Fibroblast of lung (primary cell): ENCODE measurements around the gene ZDHHC1. TPM values are rescaled to one million over a fixed set of nuclear protein-coding genes. Genes with fewer than 3 reads are reported as not detected.
A peak's percentile ranks its signal among the peaks of the same experiment; 100 is the strongest.

Experiments used
- DNase-seq, 2 donors: peaks; one replicate each; pipeline versions ENCODE4 v3.0.0 to v3.0.0-alpha.2; 2010; ENCODE audit warnings: low read depth in 2 of 2
- H2AFZ ChIP-seq: 2 replicates; pipeline ENCODE4 v1.5.1; 2012; ENCODE audit warnings: low read length, control low read depth, inconsistent platforms
- H3K27ac ChIP-seq: 2 replicates; pipeline ENCODE4 v1.5.1; 2011; ENCODE audit warnings: low read length, control low read depth; ENCODE audit not compliant: insufficient read depth
- H3K27me3 ChIP-seq: 2 replicates; pipeline ENCODE4 v1.5.1; 2011; ENCODE audit warnings: mild to moderate bottlenecking, low read length; ENCODE audit not compliant: control insufficient read depth, insufficient read depth
- H3K36me3 ChIP-seq: 2 replicates; pipeline ENCODE4 v1.5.1; 2011; ENCODE audit warnings: low read length; ENCODE audit not compliant: control insufficient read depth, insufficient read depth
- H3K4me1 ChIP-seq: 2 replicates; pipeline ENCODE4 v1.5.1; 2011; ENCODE audit warnings: low read length; ENCODE audit not compliant: control insufficient read depth, insufficient read depth; ENCODE audit errors: extremely low read depth
- H3K4me2 ChIP-seq: 2 replicates; pipeline ENCODE4 v1.5.1; 2011; ENCODE audit warnings: low read length, control low read depth; ENCODE audit not compliant: insufficient read depth; ENCODE audit errors: extremely low read depth
- H3K4me3 ChIP-seq, 4 experiments: fragments of 200-600 bp in 1 of 4; sonication (generic) in 1 of 4; replicated peaks in 1 of 4; 2 replicates each; pipeline ENCODE4 v1.5.1; 2011 to 2016; ENCODE audit warnings: low read length in 4 of 4, low read depth in 3 of 4, mild to moderate bottlenecking in 3 of 4, control low read depth in 2 of 4, inconsistent platforms in 1 of 4, mixed read lengths in 1 of 4; ENCODE audit not compliant: insufficient read depth in 1 of 4; ENCODE audit errors: control extremely low read depth in 1 of 4
- H3K79me2 ChIP-seq: 2 replicates; pipeline ENCODE4 v1.5.1; 2012; ENCODE audit warnings: mild to moderate bottlenecking, low read length, inconsistent platforms; ENCODE audit not compliant: control insufficient read depth, insufficient read depth
- H3K9ac ChIP-seq: 2 replicates; pipeline ENCODE4 v1.5.1; 2011; ENCODE audit warnings: mild to moderate bottlenecking, low read length, control low read depth; ENCODE audit not compliant: insufficient read depth
- H3K9me3 ChIP-seq: 2 replicates; pipeline ENCODE4 v1.5.1; 2012; ENCODE audit warnings: low read depth, low read length; ENCODE audit not compliant: control insufficient read depth, insufficient read depth
- H4K20me1 ChIP-seq: 2 replicates; pipeline ENCODE4 v1.5.1; 2011; ENCODE audit warnings: low read length; ENCODE audit not compliant: control insufficient read depth, insufficient read depth; ENCODE audit errors: extremely low read depth
- EZH2 ChIP-seq: IDR thresholded peaks from 2 replicates; pipeline ENCODE4 v1.5.1; 2012; ENCODE audit warnings: low read length, control low read depth, mild to moderate bottlenecking; ENCODE audit errors: missing control alignments
- polyA plus RNA-seq, 2 donors: library from polyadenylated mRNA; depleted of rRNA in 1 of 2; stranded (reverse) in 1 of 2; unstranded in 1 of 2; fragments of >200 nt; gene quantifications; 2 replicates each; pipeline ENCODE4 v1.2.1, GENCODE V29; 2011 to 2012; ENCODE audit warnings: missing spikeins in 1 of 2
- total RNA-seq: library from RNA; depleted of rRNA; stranded (reverse); fragments of >200 nt; gene quantifications from 2 replicates; pipeline ENCODE4 v1.2.1, GENCODE V29; 2014
- TF ChIP-seq, protein P1 (sequence below), 2 donors: IDR thresholded peaks in 1 of 2; conservative IDR thresholded peaks in 1 of 2; 1 replicate in 1 of 2; 2 replicates in 1 of 2; pipeline ENCODE4 v1.5.1; 2011 to 2012; ENCODE audit warnings: low read length in 2 of 2, control low read depth in 1 of 2, inconsistent platforms in 1 of 2, low read depth in 1 of 2, mild to moderate bottlenecking in 1 of 2

ZDHHC1 gene
- total and polyA plus RNA-seq, 2 donors (not counting 1 experiment from before 2014, with no cell fraction given): 2.7 to 6.4 TPM

DNA sequence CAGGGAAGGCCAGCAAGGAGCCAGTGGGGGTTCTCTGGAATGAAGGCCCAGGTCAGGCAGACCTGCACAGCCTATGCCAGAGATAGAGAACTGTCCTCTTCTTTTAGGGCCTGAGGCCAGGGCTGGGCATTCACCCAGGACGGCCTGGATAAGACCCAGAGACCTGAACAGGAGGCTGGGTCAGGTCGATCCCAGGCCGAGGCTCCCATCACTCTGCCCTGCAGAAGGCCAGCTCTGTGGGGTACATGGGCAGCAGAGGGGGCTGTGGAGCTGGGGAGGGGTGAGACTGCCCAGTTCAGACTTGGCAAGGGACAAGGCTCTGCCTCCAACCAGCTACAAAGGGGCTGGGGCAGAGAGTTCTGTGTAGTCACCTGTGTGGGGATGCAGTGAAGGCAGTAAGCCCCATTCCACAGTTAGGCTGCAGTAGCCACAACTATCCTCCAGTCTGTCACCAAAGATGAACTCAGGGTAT is 29.2 kb upstream of the ZDHHC1 start:
- Histone ChIP-seq H3K79me2 (no peaks in the 10 kb centered on the region), H3K4me2 (no peak overlapping the region), H3K4me1 (peaks cover 27% of the 10 kb centered on the region), H3K36me3 (peaks cover 10% of the 10 kb centered on the region), H3K9ac (no peak overlapping the region), H3K4me3 (no peak overlapping the region), H3K27ac (no peak overlapping the region), H2AFZ (no peak overlapping the region), H3K27me3 (no peaks in the 10 kb centered on the region), H3K9me3 (no peaks in the 10 kb centered on the region), H4K20me1 (peaks cover 4% of the 10 kb centered on the region)
- TF ChIP-seq, protein P1, sequence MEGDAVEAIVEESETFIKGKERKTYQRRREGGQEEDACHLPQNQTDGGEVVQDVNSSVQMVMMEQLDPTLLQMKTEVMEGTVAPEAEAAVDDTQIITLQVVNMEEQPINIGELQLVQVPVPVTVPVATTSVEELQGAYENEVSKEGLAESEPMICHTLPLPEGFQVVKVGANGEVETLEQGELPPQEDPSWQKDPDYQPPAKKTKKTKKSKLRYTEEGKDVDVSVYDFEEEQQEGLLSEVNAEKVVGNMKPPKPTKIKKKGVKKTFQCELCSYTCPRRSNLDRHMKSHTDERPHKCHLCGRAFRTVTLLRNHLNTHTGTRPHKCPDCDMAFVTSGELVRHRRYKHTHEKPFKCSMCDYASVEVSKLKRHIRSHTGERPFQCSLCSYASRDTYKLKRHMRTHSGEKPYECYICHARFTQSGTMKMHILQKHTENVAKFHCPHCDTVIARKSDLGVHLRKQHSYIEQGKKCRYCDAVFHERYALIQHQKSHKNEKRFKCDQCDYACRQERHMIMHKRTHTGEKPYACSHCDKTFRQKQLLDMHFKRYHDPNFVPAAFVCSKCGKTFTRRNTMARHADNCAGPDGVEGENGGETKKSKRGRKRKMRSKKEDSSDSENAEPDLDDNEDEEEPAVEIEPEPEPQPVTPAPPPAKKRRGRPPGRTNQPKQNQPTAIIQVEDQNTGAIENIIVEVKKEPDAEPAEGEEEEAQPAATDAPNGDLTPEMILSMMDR (conservative IDR thresholded peaks at IDR 0.05 in 1 of 2, IDR thresholded peaks at IDR 0.05 in 1 of 2; ENCODE audit: low read depth in 1 of 2, low read length in 2 of 2): no peak
- no peak for DNase-seq

DNA sequence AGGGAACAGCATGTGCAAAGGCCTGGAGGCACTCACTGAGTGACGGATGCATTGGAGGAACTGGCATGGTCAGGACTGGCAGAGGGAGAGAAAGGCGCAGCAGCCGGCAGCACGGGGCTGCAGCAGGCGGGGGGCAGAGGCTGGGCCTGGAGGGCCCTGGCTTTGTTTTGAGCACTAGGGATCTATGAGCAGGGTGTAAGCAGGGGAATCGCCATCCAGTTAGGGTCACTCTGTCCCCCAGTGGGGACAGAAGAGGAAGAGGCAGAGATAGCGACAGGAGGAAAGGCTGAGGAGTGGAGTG is 28.8 kb upstream of the ZDHHC1 start:
- Histone ChIP-seq H3K4me2 (no peak overlapping the region), H3K9me3 (no peaks in the 10 kb centered on the region), H3K4me3 (no peak overlapping the region), H3K9ac (no peak overlapping the region), H3K79me2 (no peaks in the 10 kb centered on the region), H3K27ac (no peak overlapping the region), H2AFZ (no peak overlapping the region), H3K27me3 (no peaks in the 10 kb centered on the region), H3K36me3 (peaks cover 10% of the 10 kb centered on the region), H4K20me1 (peaks cover 1% of the 10 kb centered on the region), H3K4me1 (peaks cover 27% of the 10 kb centered on the region)
- no peak for DNase-seq
- TF ChIP-seq, protein P1 (conservative IDR thresholded peaks at IDR 0.05 in 1 of 2, IDR thresholded peaks at IDR 0.05 in 1 of 2; ENCODE audit: low read depth in 1 of 2, low read length in 2 of 2): no peak
- no peak for TF ChIP-seq EZH2

DNA sequence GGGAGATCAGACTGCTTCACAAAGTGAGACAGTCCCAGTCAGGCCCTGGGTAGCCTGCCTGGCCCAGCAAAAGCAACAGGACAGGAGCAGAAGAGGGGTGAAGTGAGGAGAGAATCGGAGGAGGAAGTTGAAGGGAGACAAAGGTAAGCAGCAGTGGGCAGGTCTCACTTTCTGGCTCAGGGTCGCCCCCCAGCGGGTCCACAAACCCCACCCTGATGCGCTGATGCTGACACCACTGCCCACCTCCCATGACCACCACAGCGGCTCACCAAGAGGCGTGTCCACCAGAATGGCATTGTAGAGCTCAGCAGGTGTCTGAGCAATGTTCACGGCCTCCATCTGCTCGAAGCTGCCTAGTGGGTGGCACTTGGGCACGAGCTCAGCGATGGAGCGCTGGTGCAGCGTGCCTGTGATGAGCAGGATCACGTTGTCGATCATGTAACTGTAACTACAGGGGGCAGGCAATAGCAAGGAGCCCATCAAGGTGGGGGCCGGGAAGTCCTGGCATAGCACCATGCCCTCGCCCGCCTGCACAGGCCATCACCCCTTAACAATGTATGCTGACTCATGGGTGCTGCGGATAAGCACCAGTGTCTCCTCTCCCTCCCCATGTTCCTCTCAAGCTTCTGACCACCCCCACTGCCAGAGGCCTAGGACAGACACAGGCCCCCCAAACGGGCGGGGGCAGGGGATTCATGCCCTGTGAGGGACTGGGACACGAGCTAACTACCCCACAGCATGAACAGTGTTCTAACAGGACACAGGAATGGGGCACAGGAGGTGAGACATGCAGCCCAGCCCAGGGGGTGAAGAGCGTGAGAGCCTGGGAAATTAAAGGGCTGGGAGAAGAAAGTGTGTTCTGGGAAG is 28.2 kb upstream of the ZDHHC1 start:
- peaks cover 27% of the 10 kb centered on the region for H3K4me1 ChIP-seq
- no peaks in the 10 kb centered on the region for H3K27me3 ChIP-seq
- H4K20me1 ChIP-seq: no peaks in the 10 kb centered on the region
- H3K4me2 ChIP-seq: no peak overlapping the region
- TF ChIP-seq, protein P1 (conservative IDR thresholded peaks at IDR 0.05 in 1 of 2, IDR thresholded peaks at IDR 0.05 in 1 of 2; ENCODE audit: low read depth in 1 of 2, low read length in 2 of 2): no peak
- no peak for TF ChIP-seq EZH2
- no peak overlapping the region for H3K27ac ChIP-seq
- H3K79me2 ChIP-seq: no peaks in the 10 kb centered on the region
- peak in 1 of 2 donors; percentile 39 for DNase-seq
- peaks cover 7% of the 10 kb centered on the region for H3K36me3 ChIP-seq
- no peak overlapping the region for H3K9ac ChIP-seq
- H3K4me3 ChIP-seq: no peak overlapping the region
- H2AFZ ChIP-seq: no peak overlapping the region
- H3K9me3 ChIP-seq: no peaks in the 10 kb centered on the region
